MM.1S (cell line): ENCODE results near the gene DACT2.

Experiments
- CTCF ChIP-seq: fragments of 300-600 bp; sonication (generic); IDR thresholded peaks from 2 replicates; pipeline ENCODE4 v1.5.1; 2016; ENCODE audit warnings: antibody characterized with exemption, low read length, mixed read lengths
- EZH2 ChIP-seq: fragments of 300-600 bp; sonication (generic); optimal IDR thresholded peaks from 2 replicates; pipeline ENCODE3; 2017; ENCODE audit warnings: low read depth, mild to moderate bottlenecking, antibody characterized with exemption, low read length, mixed read lengths

- TF ChIP-seq CTCF (no peak), EZH2 (no peak)
These were observed 11.9 kb downstream of the DACT2 start for GRCh38 chr6:168307695-168308021.
